Uterus (tissue), 4 donors: Measurements from ENCODE around the gene BRPF3. TPM values are rescaled to one million over a fixed set of nuclear protein-coding genes. Genes with fewer than 3 reads are reported as not detected.

Experiments
- DNase-seq, 2 donors: peaks; one replicate each; pipeline ENCODE4 v3.0.0-alpha.2; 2019 to 2020
- H3K27ac ChIP-seq, 2 donors: fragments of 200-600 bp; sonication (generic); 1 replicate in 1 of 2; 2 replicates in 1 of 2; pipeline ENCODE4 v1.5.1; 2016 to 2018
- H3K27me3 ChIP-seq, 2 donors: fragments of 200-600 bp; sonication (generic); one replicate each; pipeline ENCODE4 v1.5.1; 2018 to 2019; ENCODE audit warnings: control low read depth in 1 of 2
- H3K36me3 ChIP-seq, 2 donors: fragments of 200-600 bp; sonication (generic); one replicate each; pipeline ENCODE4 v1.5.1; 2019; ENCODE audit warnings: control low read depth in 1 of 2
- H3K4me1 ChIP-seq, 2 donors: fragments of 200-600 bp; sonication (generic); one replicate each; pipeline ENCODE4 v1.5.1; 2018 to 2019; ENCODE audit warnings: control low read depth in 1 of 2
- H3K4me3 ChIP-seq, 2 donors: fragments of 200-600 bp; sonication (generic); 1 replicate in 1 of 2; 2 replicates in 1 of 2; pipeline ENCODE4 v1.5.1; 2018 to 2019; ENCODE audit warnings: mild to moderate bottlenecking in 1 of 2
- H3K9me3 ChIP-seq, 2 donors: fragments of 200-600 bp; sonication (generic); one replicate each; pipeline ENCODE4 v1.5.1; 2019; ENCODE audit warnings: control low read depth in 1 of 2
- POLR2A ChIP-seq, 2 donors: fragments of 450-650 bp; IDR thresholded peaks; one replicate each; pipeline ENCODE4 v1.6.1; 2016; ENCODE audit warnings: antibody characterized with exemption in 2 of 2, mild to moderate bottlenecking in 1 of 2, moderate library complexity in 1 of 2
- intact Hi-C: fragments of 100-400 bp; cut with DNase I; formaldehyde crosslinking; loops from one replicate; pipeline ENCODE4 v1.15.1; 2023; ENCODE audit warnings: low total_unique reads
- total RNA-seq, 4 donors: library from RNA; depleted of rRNA in 3 of 4; stranded (reverse); fragments of >200 nt in 3 of 4; gene quantifications; one replicate each; pipeline versions ENCODE4 v1.1.0 to v1.2.4, GENCODE V29; 2014 to 2023
- TF ChIP-seq, protein P1 (sequence below), 4 experiments: fragments of 200-600 bp in 2 of 4; fragments of 450-650 bp in 2 of 4; sonication (generic) in 2 of 4; IDR thresholded peaks; one replicate each; pipeline ENCODE4 v1.5.1; 2016 to 2019; ENCODE audit warnings: antibody characterized with exemption in 4 of 4, mild to moderate bottlenecking in 2 of 4, moderate library complexity in 1 of 4
- donor health status: DM: yes; HTN: yes; CAD: no.

Gene BRPF3
- total RNA-seq, 4 donors from 2014 or later, result 8.5 to 44.5 (median 27.3) TPM

DNA sequence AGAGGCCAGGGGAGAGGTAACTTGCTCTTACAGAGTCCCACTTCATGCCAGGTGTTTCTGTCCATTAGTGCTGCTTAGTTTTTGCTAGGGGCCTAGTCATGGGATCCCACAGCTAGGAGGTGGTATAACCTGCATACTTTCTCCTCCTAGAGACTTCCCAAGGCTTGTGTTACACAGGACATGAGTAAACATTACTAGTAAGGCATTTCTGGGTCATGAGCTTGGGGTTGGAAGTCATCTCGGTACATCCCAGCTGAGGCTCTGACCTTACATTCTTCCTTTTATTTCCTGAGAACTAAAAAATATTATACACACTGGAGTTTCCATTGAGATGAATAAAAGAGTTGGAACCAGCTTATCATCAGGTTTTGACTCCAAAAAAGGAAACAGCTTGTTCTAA is 52.4 kb downstream of the BRPF3 start:
- TF ChIP-seq, protein P1, sequence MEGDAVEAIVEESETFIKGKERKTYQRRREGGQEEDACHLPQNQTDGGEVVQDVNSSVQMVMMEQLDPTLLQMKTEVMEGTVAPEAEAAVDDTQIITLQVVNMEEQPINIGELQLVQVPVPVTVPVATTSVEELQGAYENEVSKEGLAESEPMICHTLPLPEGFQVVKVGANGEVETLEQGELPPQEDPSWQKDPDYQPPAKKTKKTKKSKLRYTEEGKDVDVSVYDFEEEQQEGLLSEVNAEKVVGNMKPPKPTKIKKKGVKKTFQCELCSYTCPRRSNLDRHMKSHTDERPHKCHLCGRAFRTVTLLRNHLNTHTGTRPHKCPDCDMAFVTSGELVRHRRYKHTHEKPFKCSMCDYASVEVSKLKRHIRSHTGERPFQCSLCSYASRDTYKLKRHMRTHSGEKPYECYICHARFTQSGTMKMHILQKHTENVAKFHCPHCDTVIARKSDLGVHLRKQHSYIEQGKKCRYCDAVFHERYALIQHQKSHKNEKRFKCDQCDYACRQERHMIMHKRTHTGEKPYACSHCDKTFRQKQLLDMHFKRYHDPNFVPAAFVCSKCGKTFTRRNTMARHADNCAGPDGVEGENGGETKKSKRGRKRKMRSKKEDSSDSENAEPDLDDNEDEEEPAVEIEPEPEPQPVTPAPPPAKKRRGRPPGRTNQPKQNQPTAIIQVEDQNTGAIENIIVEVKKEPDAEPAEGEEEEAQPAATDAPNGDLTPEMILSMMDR (IDR thresholded peaks at IDR 0.05), result no peak
- no peak for TF ChIP-seq POLR2A (IDR thresholded peaks at IDR 0.05)
- DNase-seq, result no peak
- Histone ChIP-seq H3K27me3 (no peaks in the 10 kb centered on the region), H3K4me1 (no peaks in the 10 kb centered on the region), H3K4me3 (no peak overlapping the region), H3K9me3 (no peaks in the 10 kb centered on the region), H3K27ac (peak overlapping the region; percentile 53 to 57), H3K36me3 (no peaks in the 10 kb centered on the region)
- intact Hi-C loops, result no loop called here

DNA sequence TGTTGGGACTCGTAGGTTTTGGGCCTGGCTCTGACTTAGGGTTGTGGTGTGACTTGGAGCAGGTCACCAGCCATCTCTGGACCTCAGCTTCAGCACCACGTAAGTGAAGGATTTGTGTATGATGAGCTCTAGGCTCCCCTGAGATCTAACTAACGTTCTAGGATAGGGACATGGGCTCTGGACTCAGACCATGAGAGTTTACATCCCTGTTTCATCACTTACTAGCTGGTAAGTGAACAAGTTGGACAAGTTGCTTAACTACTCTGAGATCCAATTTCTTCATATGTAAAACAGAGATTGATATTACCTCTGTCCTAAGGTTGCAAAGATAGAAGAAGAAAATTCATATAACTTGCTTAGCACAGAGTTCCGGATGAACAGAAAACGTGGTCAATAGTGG is 53.0 kb downstream of the BRPF3 start:
- H3K4me3 ChIP-seq, result no peak overlapping the region
- intact Hi-C loops, result no loop called here
- no peaks in the 10 kb centered on the region for H3K27me3 ChIP-seq
- H3K9me3 ChIP-seq, result no peaks in the 10 kb centered on the region
- no peaks in the 10 kb centered on the region for H3K36me3 ChIP-seq
- TF ChIP-seq, protein P1 (IDR thresholded peaks at IDR 0.05), result no peak
- no peak for TF ChIP-seq POLR2A (IDR thresholded peaks at IDR 0.05)
- H3K27ac ChIP-seq, result peak overlapping the region in 1 of 2 donors; percentile 27
- no peaks in the 10 kb centered on the region for H3K4me1 ChIP-seq
- DNase-seq, result no peak

DNA sequence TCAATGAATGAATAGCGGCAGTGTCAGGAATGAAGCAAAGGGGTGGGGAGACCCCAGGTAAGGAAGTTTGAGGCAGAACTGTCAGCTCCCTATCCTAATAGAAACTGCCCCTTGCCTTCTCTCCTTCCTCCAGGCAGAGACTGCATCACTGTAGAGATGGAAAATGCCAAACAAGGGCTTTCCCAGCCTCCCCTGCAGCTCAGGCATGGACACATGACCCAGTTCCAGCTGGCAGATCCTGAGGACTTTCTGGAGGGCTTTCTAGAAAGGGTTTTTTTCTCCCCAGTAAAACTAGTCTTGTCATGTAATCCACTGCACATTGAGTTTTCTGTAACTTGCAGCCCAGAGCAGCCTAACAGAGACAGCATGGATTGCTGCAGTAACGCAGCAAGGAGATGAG is 55.5 kb downstream of the BRPF3 start:
- DNase-seq, result no peak
- Histone ChIP-seq H3K27me3 (no peaks in the 10 kb centered on the region), H3K36me3 (no peaks in the 10 kb centered on the region), H3K9me3 (no peaks in the 10 kb centered on the region), H3K27ac (no peak overlapping the region), H3K4me3 (no peak overlapping the region), H3K4me1 (no peaks in the 10 kb centered on the region)
- TF ChIP-seq POLR2A (IDR thresholded peaks at IDR 0.05), result no peak
- TF ChIP-seq, protein P1 (IDR thresholded peaks at IDR 0.05), result no peak
- intact Hi-C loops, result no loop called here

GRCh38 chr6:36263390-36264000 is 67.0 kb downstream of the BRPF3 start:
- no peak overlapping the region for H3K27ac ChIP-seq
- no peak for DNase-seq
- TF ChIP-seq POLR2A (IDR thresholded peaks at IDR 0.05), result no peak
- TF ChIP-seq, protein P1 (IDR thresholded peaks at IDR 0.05), result no peak
- H3K9me3 ChIP-seq, result no peaks in the 10 kb centered on the region
- H3K4me3 ChIP-seq, result no peak overlapping the region
- no peaks in the 10 kb centered on the region for H3K27me3 ChIP-seq
- intact Hi-C loops, result no loop called here
- no peaks in the 10 kb centered on the region for H3K36me3 ChIP-seq
- H3K4me1 ChIP-seq, result no peaks in the 10 kb centered on the region

DNA sequence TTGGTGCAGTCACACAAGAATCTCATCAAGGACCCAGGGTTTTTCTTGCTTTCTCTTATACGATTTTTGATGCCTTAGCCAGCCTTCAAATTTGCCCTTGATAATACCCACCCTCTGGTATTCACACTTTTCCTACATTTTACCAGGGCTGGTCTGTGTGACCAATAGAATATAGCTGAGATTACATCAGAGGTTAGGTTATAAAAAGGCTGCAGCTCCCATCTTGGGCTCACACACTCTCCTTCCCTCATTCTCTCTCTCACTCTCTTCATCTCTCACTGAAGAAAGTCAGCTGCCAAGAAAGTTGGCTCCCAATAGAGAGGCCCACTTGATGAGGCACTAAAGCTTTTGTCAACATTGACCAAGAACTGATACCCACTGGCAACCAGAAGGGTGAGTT is 69.2 kb downstream of the BRPF3 start:
- no peak for DNase-seq
- H3K9me3 ChIP-seq, result no peaks in the 10 kb centered on the region
- H3K36me3 ChIP-seq, result no peaks in the 10 kb centered on the region
- H3K4me3 ChIP-seq, result no peak overlapping the region
- peak overlapping the region in 1 of 2 donors; percentile 50 for H3K27ac ChIP-seq
- TF ChIP-seq, protein P1 (IDR thresholded peaks at IDR 0.05), result no peak
- no peak for TF ChIP-seq POLR2A (IDR thresholded peaks at IDR 0.05)
- no peaks in the 10 kb centered on the region for H3K27me3 ChIP-seq
- H3K4me1 ChIP-seq, result no peaks in the 10 kb centered on the region
- intact Hi-C loops, result no loop called here
